IMR-90 (cell line): ENCODE results near the gene XRCC5. TPM values are rescaled to one million over a fixed set of nuclear protein-coding genes. Genes with fewer than 3 reads are reported as not detected.
A peak's percentile ranks its signal among the peaks of the same experiment; 100 is the strongest.

Experiments
- ATAC-seq: fragments of 200-7000 bp; cut with Tn5 transposase; 2 replicates; pipeline ENCODE4 v1.9.1; 2020; ENCODE audit warnings: low read depth, mild to moderate bottlenecking, moderate library complexity
- BruUV-seq: library from RNA; stranded (reverse); fragments of 400-500 nt; replicated peaks from 2 replicates; lab custom pipeline; 2021; lab: Mats Ljungman, UMichigan
- CTCF ChIA-PET: fragments of 300-600 bp; formaldehyde crosslinking; extraction: SDS; loops from one replicate; lab custom pipeline; 2021; ENCODE audit warnings: antibody characterized with exemption; lab: Yijun Ruan, JAX
- POLR2A ChIA-PET: fragments of 300-600 bp; sonication (Branson Sonifier 250); formaldehyde crosslinking; loops from one replicate; lab custom pipeline; 2022; ENCODE audit warnings: antibody characterized with exemption; ENCODE audit not compliant: unreplicated experiment; lab: Charles Lee
- DNase-seq: peaks from one replicate; pipeline ENCODE4 v3.0.0; 2013
- H2AFZ ChIP-seq: replicated peaks from 2 replicates; pipeline ENCODE3; 2013; ENCODE audit warnings: low read length, mild to moderate bottlenecking; ENCODE audit not compliant: poor library complexity
- H2AK5ac ChIP-seq: 2 replicates; pipeline ENCODE4 v1.6.1; 2013; ENCODE audit warnings: low read depth, low read length, inconsistent platforms
- H2AK9ac ChIP-seq: replicated peaks from 2 replicates; pipeline ENCODE3; 2013; ENCODE audit warnings: mild to moderate bottlenecking, low read depth, low read length, moderate library complexity; ENCODE audit not compliant: poor library complexity
- H2BK120ac ChIP-seq: 2 replicates; pipeline ENCODE4 v1.6.1; 2013; ENCODE audit warnings: low read depth, low read length, inconsistent platforms
- H2BK15ac ChIP-seq: 3 replicates; pipeline ENCODE4 v1.6.1; 2013; ENCODE audit warnings: low read depth, low read length, inconsistent platforms
- H2BK20ac ChIP-seq: 2 replicates; pipeline ENCODE4 v1.6.1; 2013; ENCODE audit warnings: low read depth, mild to moderate bottlenecking, inconsistent platforms, low read length, moderate library complexity
- H2BK5ac ChIP-seq: 2 replicates; pipeline ENCODE4 v1.6.1; 2013; ENCODE audit warnings: mild to moderate bottlenecking, low read depth, low read length, inconsistent platforms; ENCODE audit not compliant: poor library complexity, severe bottlenecking
- H3K14ac ChIP-seq: replicated peaks from 2 replicates; pipeline ENCODE4 v1.6.1; 2013; ENCODE audit warnings: low read depth, low read length, inconsistent platforms
- H3K18ac ChIP-seq: 2 replicates; pipeline ENCODE4 v1.6.1; 2013; ENCODE audit warnings: low read depth, low read length, control low read depth
- H3K23ac ChIP-seq: 2 replicates; pipeline ENCODE4 v1.6.1; 2013; ENCODE audit warnings: low read depth, low read length, inconsistent platforms
- H3K27ac ChIP-seq: 2 replicates; pipeline ENCODE4 v1.5.1; 2013; ENCODE audit warnings: mild to moderate bottlenecking, control low read depth, low read length; ENCODE audit not compliant: insufficient read depth
- H3K27me3 ChIP-seq: 2 replicates; pipeline ENCODE4 v1.6.1; 2013; ENCODE audit warnings: low read length; ENCODE audit not compliant: control insufficient read depth, insufficient read depth
- H3K36me3 ChIP-seq: 2 replicates; pipeline ENCODE4 v1.6.1; 2013; ENCODE audit warnings: low read length, mixed read lengths; ENCODE audit not compliant: control insufficient read depth, insufficient read depth
- H3K4ac ChIP-seq: 2 replicates; pipeline ENCODE4 v1.6.1; 2013; ENCODE audit warnings: low read depth, low read length, inconsistent platforms
- H3K4me1 ChIP-seq: 2 replicates; pipeline ENCODE4 v1.6.1; 2013; ENCODE audit warnings: low read length, mixed read lengths; ENCODE audit not compliant: control insufficient read depth, insufficient read depth
- H3K4me2 ChIP-seq: 2 replicates; pipeline ENCODE4 v1.6.1; 2013; ENCODE audit warnings: low read depth, mild to moderate bottlenecking, control low read depth, low read length, moderate library complexity
- H3K4me3 ChIP-seq: 2 replicates; pipeline ENCODE4 v1.5.1; 2013; ENCODE audit warnings: low read depth, mild to moderate bottlenecking, control low read depth, low read length, moderate library complexity; ENCODE audit not compliant: insufficient read depth
- H3K56ac ChIP-seq: 2 replicates; pipeline ENCODE4 v1.6.1; 2013; ENCODE audit warnings: low read length, inconsistent platforms; ENCODE audit not compliant: insufficient read depth; ENCODE audit errors: extremely low read depth
- H3K79me1 ChIP-seq, 2 experiments: 2 replicates each; pipeline ENCODE4 v1.6.1; 2013; ENCODE audit warnings: low read length in 2 of 2, inconsistent platforms in 1 of 2, low read depth in 1 of 2
- H3K9ac ChIP-seq: 2 replicates; pipeline ENCODE4 v1.6.1; 2013; ENCODE audit warnings: low read depth, low read length, control low read depth
- H3K9me1 ChIP-seq: 2 replicates; pipeline ENCODE4 v1.6.1; 2013; ENCODE audit warnings: low read length, inconsistent platforms; ENCODE audit not compliant: insufficient read depth
- H3K9me3 ChIP-seq: 2 replicates; pipeline ENCODE4 v1.6.1; 2013; ENCODE audit warnings: low read length; ENCODE audit not compliant: control insufficient read depth, insufficient read depth
- H4K20me1 ChIP-seq: 2 replicates; pipeline ENCODE4 v1.6.1; 2013; ENCODE audit warnings: low read length, inconsistent platforms; ENCODE audit not compliant: insufficient read depth
- H4K5ac ChIP-seq: 2 replicates; pipeline ENCODE4 v1.6.1; 2013; ENCODE audit warnings: mild to moderate bottlenecking, low read depth, low read length, control low read depth
- H4K8ac ChIP-seq, 2 experiments: 2 replicates each; pipeline ENCODE4 v1.6.1; 2013; ENCODE audit warnings: low read depth in 2 of 2, low read length in 2 of 2, control low read depth in 1 of 2, inconsistent platforms in 1 of 2
- H4K91ac ChIP-seq: 2 replicates; pipeline ENCODE4 v1.6.1; 2013; ENCODE audit warnings: low read depth, low read length, inconsistent platforms; ENCODE audit not compliant: insufficient read depth
- BHLHE40 ChIP-seq: fragments of 150-350 bp; IDR thresholded peaks from 2 replicates; pipeline ENCODE4 v1.6.1; 2016; ENCODE audit warnings: mild to moderate bottlenecking, low read depth, low read length
- CEBPB ChIP-seq: IDR thresholded peaks from 2 replicates; pipeline ENCODE4 v1.6.1; 2012; ENCODE audit warnings: low read depth, low read length, improper control_type of control experiment
- CHD1 ChIP-seq: IDR thresholded peaks from 2 replicates; pipeline ENCODE4 v1.6.1; 2012; ENCODE audit warnings: low read depth, low read length, improper control_type of control experiment
- FOS ChIP-seq: fragments of 150-350 bp; IDR thresholded peaks from 2 replicates; pipeline ENCODE4 v1.6.1; 2016; ENCODE audit warnings: low read depth, low read length
- MAZ ChIP-seq: IDR thresholded peaks from 2 replicates; pipeline ENCODE4 v1.6.1; 2012; ENCODE audit warnings: low read depth, mild to moderate bottlenecking, low read length, improper control_type of control experiment, moderate library complexity, borderline replicate concordance
- MXI1 ChIP-seq: IDR thresholded peaks from 2 replicates; pipeline ENCODE4 v1.6.1; 2012; ENCODE audit warnings: low read depth, mild to moderate bottlenecking, low read length, moderate library complexity, borderline replicate concordance
- NFE2L2 ChIP-seq: fragments of 150-350 bp; IDR thresholded peaks from 2 replicates; pipeline ENCODE4 v1.6.1; 2016; ENCODE audit warnings: low read depth, mild to moderate bottlenecking, low read length
- POLR2A ChIP-seq: IDR thresholded peaks from 2 replicates; pipeline ENCODE4 v1.6.1; 2012; ENCODE audit warnings: mild to moderate bottlenecking, low read depth, low read length
- RAD21 ChIP-seq: IDR thresholded peaks from 2 replicates; pipeline ENCODE4 v1.6.1; 2012; ENCODE audit warnings: low read length, improper control_type of control experiment
- RCOR1 ChIP-seq: IDR thresholded peaks from 2 replicates; pipeline ENCODE4 v1.6.1; 2012; ENCODE audit warnings: mild to moderate bottlenecking, low read length, improper control_type of control experiment; ENCODE audit not compliant: insufficient replicate concordance
- SMC3 ChIP-seq: fragments of 150-350 bp; IDR thresholded peaks from 2 replicates; pipeline ENCODE4 v1.6.1; 2016; ENCODE audit warnings: low read depth, mild to moderate bottlenecking, antibody characterized with exemption, low read length, moderate library complexity
- USF2 ChIP-seq: fragments of 150-350 bp; IDR thresholded peaks from 2 replicates; pipeline ENCODE4 v1.6.1; 2017; ENCODE audit warnings: mild to moderate bottlenecking, antibody characterized with exemption, low read length, low read depth
- WGBS, 2 experiments: methylation state at CpG; one replicate each; pipeline versions ENCODE4 v1.1.5 to v1.1.7; 2013; ENCODE audit warnings: missing lambda C conversion rate in 2 of 2; ENCODE audit not compliant: insufficient read length in 1 of 2; ENCODE audit errors: extremely low coverage in 2 of 2; 5-methylcytosine and 5-hydroxymethylcytosine counted together
- dilution Hi-C: fragments of 300-500 bp; cut with HindIII; formaldehyde crosslinking; loops from one replicate; pipeline ENCODE4 v1.14.3; 2018; ENCODE audit warnings: low sequenced_read_pairs; ENCODE audit not compliant: unreplicated experiment
- in situ Hi-C: fragments of 300-500 bp; cut with MboI; formaldehyde crosslinking; loops from 3 replicates; pipeline ENCODE4 v1.14.3; 2019; ENCODE audit warnings: low sequenced_read_pairs, inconsistent platforms, mixed read lengths
- intact Hi-C: fragments of 100-400 bp; cut with micrococcal nuclease; formaldehyde crosslinking; loops from 2 replicates; pipeline ENCODE4 v1.10.0; 2022
- polyA plus RNA-seq, 3 experiments: library from polyadenylated mRNA; depleted of rRNA; stranded (reverse); fragments of >200 nt; gene quantifications; 2 replicates each; pipeline ENCODE4 v1.2.3, GENCODE V29; 2012; ENCODE audit warnings: low replicate concordance in 1 of 3
- total RNA-seq: library from RNA; depleted of rRNA; stranded (reverse); fragments of >200 nt; gene quantifications from 2 replicates; pipeline ENCODE4 v1.2.3, GENCODE V29; 2012
- TF ChIP-seq, protein P1 (sequence below): conservative IDR thresholded peaks from 2 replicates; pipeline ENCODE4 v1.5.1; 2012; ENCODE audit warnings: mild to moderate bottlenecking, low read depth, low read length, improper control_type of control experiment

The XRCC5 gene
- total and polyA plus RNA-seq, 2 of the 4 experiments (the other 2 are of a cell fraction): 144 to 509 TPM

GRCh38 chr2:216234106-216234505, 125.0 kb downstream of the XRCC5 start:
- intact Hi-C loops (no loop called here), dilution Hi-C loops (no loop called here), in situ Hi-C loops (no loop called here)
- BruUV-seq: no TSS peak
- H4K91ac ChIP-seq: no peak overlapping the region
- H3K14ac ChIP-seq: no peak overlapping the region
- DNase-seq: no peak
- ChIA-PET POLR2A (no interaction called here), CTCF (no interaction called here)
- no peak overlapping the region for H3K27ac ChIP-seq
- no peak overlapping the region for H2BK15ac ChIP-seq
- H3K9ac ChIP-seq: no peak overlapping the region
- WGBS, 2 experiments: no CpG with 5 or more reads among the region's 3 CpGs
- H3K4ac ChIP-seq: no peak overlapping the region
- no peak overlapping the region for H2AK5ac ChIP-seq
- H2BK120ac ChIP-seq: no peak overlapping the region
- H3K9me3 ChIP-seq: peaks cover 11% of the 10 kb centered on the region
- no peak overlapping the region for H4K5ac ChIP-seq
- ATAC-seq: no peak
- no peaks in the 10 kb centered on the region for H4K20me1 ChIP-seq
- no peak overlapping the region for H3K4me3 ChIP-seq
- H4K8ac ChIP-seq: no peak overlapping the region
- H3K18ac ChIP-seq: no peak overlapping the region
- TF ChIP-seq SMC3 (no peak), CEBPB (no peak), RAD21 (no peak), BHLHE40 (no peak), MAZ (no peak), USF2 (no peak), NFE2L2 (no peak), POLR2A (no peak), MXI1 (no peak), RCOR1 (no peak), FOS (no peak), CHD1 (no peak)
- TF ChIP-seq, protein P1, sequence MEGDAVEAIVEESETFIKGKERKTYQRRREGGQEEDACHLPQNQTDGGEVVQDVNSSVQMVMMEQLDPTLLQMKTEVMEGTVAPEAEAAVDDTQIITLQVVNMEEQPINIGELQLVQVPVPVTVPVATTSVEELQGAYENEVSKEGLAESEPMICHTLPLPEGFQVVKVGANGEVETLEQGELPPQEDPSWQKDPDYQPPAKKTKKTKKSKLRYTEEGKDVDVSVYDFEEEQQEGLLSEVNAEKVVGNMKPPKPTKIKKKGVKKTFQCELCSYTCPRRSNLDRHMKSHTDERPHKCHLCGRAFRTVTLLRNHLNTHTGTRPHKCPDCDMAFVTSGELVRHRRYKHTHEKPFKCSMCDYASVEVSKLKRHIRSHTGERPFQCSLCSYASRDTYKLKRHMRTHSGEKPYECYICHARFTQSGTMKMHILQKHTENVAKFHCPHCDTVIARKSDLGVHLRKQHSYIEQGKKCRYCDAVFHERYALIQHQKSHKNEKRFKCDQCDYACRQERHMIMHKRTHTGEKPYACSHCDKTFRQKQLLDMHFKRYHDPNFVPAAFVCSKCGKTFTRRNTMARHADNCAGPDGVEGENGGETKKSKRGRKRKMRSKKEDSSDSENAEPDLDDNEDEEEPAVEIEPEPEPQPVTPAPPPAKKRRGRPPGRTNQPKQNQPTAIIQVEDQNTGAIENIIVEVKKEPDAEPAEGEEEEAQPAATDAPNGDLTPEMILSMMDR: no peak
- no peaks in the 10 kb centered on the region for H3K79me1 ChIP-seq
- no peak overlapping the region for H2BK20ac ChIP-seq
- H3K9me1 ChIP-seq: no peaks in the 10 kb centered on the region
- H2AFZ ChIP-seq: no peak overlapping the region
- H3K23ac ChIP-seq: no peak overlapping the region
- H3K27me3 ChIP-seq: no peaks in the 10 kb centered on the region
- no peak overlapping the region for H2BK5ac ChIP-seq
- H3K4me1 ChIP-seq: no peaks in the 10 kb centered on the region
- peak overlapping the region; percentile 31 for H2AK9ac ChIP-seq
- no peak overlapping the region for H3K4me2 ChIP-seq
- H3K36me3 ChIP-seq: no peaks in the 10 kb centered on the region
- H3K56ac ChIP-seq: no peak overlapping the region
